HepG2 (cell line): ENCODE results near the gene LRR1. TPM values are rescaled to one million over a fixed set of nuclear protein-coding genes. Genes with fewer than 3 reads are reported as not detected.

Experiments
- FOXC1 ChIP-seq: sonication (generic); formaldehyde crosslinking; IDR thresholded peaks from 2 replicates; pipeline ENCODE4 v1.8.0; 2022; ENCODE audit warnings: mild to moderate bottlenecking, missing genetic modification reagents, borderline replicate concordance
- FOXP1 ChIP-seq, 2 experiments: fragments of 450-650 bp in 1 of 2; IDR thresholded peaks; 2 replicates each; pipeline ENCODE4 v1.6.1; 2017 to 2018; ENCODE audit warnings: antibody characterized with exemption in 1 of 2
- HOXA5 ChIP-seq: sonication (generic); formaldehyde crosslinking; IDR thresholded peaks from 2 replicates; pipeline ENCODE4 v1.4.0; 2020; ENCODE audit warnings: missing genetic modification reagents
- ISX ChIP-seq: sonication (generic); formaldehyde crosslinking; conservative IDR thresholded peaks from 2 replicates; pipeline ENCODE4 v1.5.0; 2020; ENCODE audit warnings: missing genetic modification reagents
- KDM3A ChIP-seq: IDR thresholded peaks from 2 replicates; pipeline ENCODE4 v1.6.1; 2018; ENCODE audit warnings: low read depth, missing compliant biosample characterization
- MZF1 ChIP-seq: sonication (generic); formaldehyde crosslinking; IDR thresholded peaks from 2 replicates; pipeline ENCODE4 v1.8.1; 2023; ENCODE audit warnings: mild to moderate bottlenecking, missing genetic modification reagents, borderline replicate concordance
- NCOA5 ChIP-seq: sonication (generic); formaldehyde crosslinking; IDR thresholded peaks from 2 replicates; pipeline ENCODE4 v1.4.0; 2020; ENCODE audit warnings: missing genetic modification reagents
- NFE2 ChIP-seq: sonication (generic); formaldehyde crosslinking; IDR thresholded peaks from 2 replicates; pipeline ENCODE4 v1.4.0; 2020; ENCODE audit warnings: missing genetic modification reagents
- NFYB ChIP-seq: sonication (generic); formaldehyde crosslinking; IDR thresholded peaks from 2 replicates; pipeline ENCODE4 v1.4.0; 2020; ENCODE audit warnings: missing genetic modification reagents
- SAP130 ChIP-seq: IDR thresholded peaks from 2 replicates; pipeline ENCODE4 v1.6.1; 2016; ENCODE audit warnings: low read depth
- SIN3B ChIP-seq: fragments of 150-350 bp; IDR thresholded peaks from 2 replicates; pipeline ENCODE4 v1.6.1; 2014; ENCODE audit warnings: low read length
- TAF15 ChIP-seq: fragments of 200-400 bp; formaldehyde crosslinking; IDR thresholded peaks from one replicate; pipeline ENCODE4 v1.6.1; 2018; ENCODE audit warnings: mild to moderate bottlenecking, low read depth, low read length; ENCODE audit not compliant: poor library complexity, severe bottlenecking
- ZNF496 ChIP-seq: sonication (generic); formaldehyde crosslinking; IDR thresholded peaks from 2 replicates; pipeline ENCODE4 v1.8.1; 2023; ENCODE audit warnings: mild to moderate bottlenecking, moderate library complexity, missing genetic modification reagents; ENCODE audit not compliant: insufficient replicate concordance
- ZNF550 ChIP-seq: sonication (generic); formaldehyde crosslinking; IDR thresholded peaks from 2 replicates; pipeline ENCODE4 v1.4.0; 2020; ENCODE audit warnings: mild to moderate bottlenecking, missing genetic modification reagents, borderline replicate concordance
- ZNF616 ChIP-seq: sonication (generic); formaldehyde crosslinking; IDR thresholded peaks from 2 replicates; pipeline ENCODE4 v1.5.0; 2020; ENCODE audit warnings: low read depth, mild to moderate bottlenecking, missing genetic modification reagents
- ZSCAN20 ChIP-seq: sonication (generic); formaldehyde crosslinking; IDR thresholded peaks from 2 replicates; pipeline ENCODE4 v1.4.0; 2020; ENCODE audit warnings: missing genetic modification reagents, mild to moderate bottlenecking, borderline replicate concordance
- polyA plus RNA-seq, 8 experiments: library from polyadenylated mRNA; depleted of rRNA in 3 of 8; stranded (reverse) in 7 of 8; unstranded in 1 of 8; fragments of >200 nt; fragmentation: Illumina TruSeq in 4 of 8; extraction: Trizol in 4 of 8; gene quantifications; 2 replicates each; pipeline versions ENCODE4 v1.2.1 to v1.2.3, GENCODE V29; 2011 to 2016; ENCODE audit warnings: low read depth in 4 of 8, missing spikeins in 1 of 8, mixed read lengths in 1 of 8; ENCODE audit not compliant: insufficient read depth in 1 of 8
- total RNA-seq, 5 experiments: library from RNA; depleted of rRNA; stranded (reverse); fragments of >200 nt; fragmentation: Illumina TruSeq; extraction: Trizol; gene quantifications; 2 replicates each; pipeline ENCODE4 v1.2.3, GENCODE V29; 2016; ENCODE audit warnings: low read depth in 1 of 5
- TF ChIP-seq, protein P1 (sequence below): sonication (generic); formaldehyde crosslinking; IDR thresholded peaks from 2 replicates; pipeline ENCODE4 v1.5.1; 2020; ENCODE audit warnings: mild to moderate bottlenecking, missing genetic modification reagents, borderline replicate concordance
- TF ChIP-seq, protein P2 (sequence below): sonication (generic); formaldehyde crosslinking; IDR thresholded peaks from 2 replicates; pipeline ENCODE4 v1.8.0; 2022; ENCODE audit warnings: mild to moderate bottlenecking, missing genetic modification reagents; ENCODE audit not compliant: insufficient replicate concordance
- TF ChIP-seq, protein P3 (sequence below): sonication (generic); formaldehyde crosslinking; conservative IDR thresholded peaks from 2 replicates; pipeline ENCODE4 v1.8.0; 2022; ENCODE audit warnings: mild to moderate bottlenecking, moderate library complexity, missing genetic modification reagents
- TF ChIP-seq, protein P4 (sequence below): sonication (generic); formaldehyde crosslinking; IDR thresholded peaks from 2 replicates; pipeline ENCODE4 v1.4.0; 2020; ENCODE audit warnings: missing genetic modification reagents, borderline replicate concordance

LRR1 gene
- total and polyA plus RNA-seq, 2 of the 13 experiments (the other 11 are each of a cell fraction or from before 2014, with no cell fraction given) = 7.0 to 36.2 TPM

DNA sequence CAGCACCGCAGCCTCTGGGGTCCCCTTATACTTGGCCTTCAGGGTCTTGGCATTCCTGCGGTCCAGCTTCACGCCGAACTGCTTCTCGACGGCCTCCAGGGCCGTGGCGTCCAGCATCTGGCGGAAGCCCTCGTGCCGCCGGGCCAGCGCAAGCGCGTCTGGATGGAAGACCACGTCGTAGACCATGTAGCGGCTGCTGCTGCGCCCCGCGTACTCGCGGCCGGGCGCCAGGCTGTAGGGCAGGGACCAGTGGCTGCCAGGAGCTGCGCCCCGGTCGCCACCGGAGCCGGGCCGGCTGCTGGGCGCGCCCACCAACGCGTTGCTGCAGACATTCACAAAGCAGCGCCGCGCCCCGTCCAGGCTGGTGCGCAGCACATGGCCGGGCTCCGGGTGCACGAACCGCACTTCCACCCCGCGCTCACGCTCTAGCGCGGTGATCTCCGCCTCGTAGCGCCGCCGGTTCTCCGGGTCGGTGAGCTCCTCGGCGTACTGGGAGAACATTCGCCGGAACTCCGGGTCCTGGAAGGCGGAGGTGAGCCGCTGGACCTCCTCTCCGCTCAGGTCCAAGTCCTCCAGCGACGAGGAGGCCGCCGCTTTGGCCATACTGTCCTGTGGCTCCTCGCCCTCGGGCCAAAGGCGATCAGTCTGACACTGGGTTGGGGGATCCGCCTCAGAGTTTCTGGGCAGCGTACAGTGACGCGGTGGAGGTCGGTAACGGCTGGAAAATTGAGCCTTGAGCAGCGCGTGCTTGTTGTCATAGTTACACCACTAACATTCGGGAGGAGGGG lies 36.0 kb downstream of the LRR1 start, which contains the start of gene DNAAF2 (continued):
- TF ChIP-seq MZF1 (CRISPR knock-in tag) = no peak
- TF ChIP-seq ZNF616 (CRISPR knock-in tag) = peak; percentile 87
- no peak for TF ChIP-seq HOXA5
- TF ChIP-seq, protein P1, sequence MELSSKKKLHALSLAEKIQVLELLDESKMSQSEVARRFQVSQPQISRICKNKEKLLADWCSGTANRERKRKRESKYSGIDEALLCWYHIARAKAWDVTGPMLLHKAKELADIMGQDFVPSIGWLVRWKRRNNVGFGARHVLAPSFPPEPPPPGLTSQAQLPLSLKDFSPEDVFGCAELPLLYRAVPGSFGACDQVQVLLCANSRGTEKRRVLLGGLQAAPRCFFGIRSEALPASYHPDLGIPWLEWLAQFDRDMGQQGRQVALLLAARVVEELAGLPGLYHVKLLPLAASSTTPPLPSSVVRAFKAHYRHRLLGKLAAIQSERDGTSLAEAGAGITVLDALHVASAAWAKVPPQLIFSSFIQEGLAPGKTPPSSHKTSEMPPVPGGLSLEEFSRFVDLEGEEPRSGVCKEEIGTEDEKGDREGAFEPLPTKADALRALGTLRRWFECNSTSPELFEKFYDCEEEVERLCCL (CRISPR knock-in tag) = no peak
- no peak for TF ChIP-seq SIN3B
- TF ChIP-seq NCOA5 (CRISPR knock-in tag) = 0 out of 2 replicates have a peak, but pooled peaks have one; percentile 23
- TF ChIP-seq, protein P2, sequence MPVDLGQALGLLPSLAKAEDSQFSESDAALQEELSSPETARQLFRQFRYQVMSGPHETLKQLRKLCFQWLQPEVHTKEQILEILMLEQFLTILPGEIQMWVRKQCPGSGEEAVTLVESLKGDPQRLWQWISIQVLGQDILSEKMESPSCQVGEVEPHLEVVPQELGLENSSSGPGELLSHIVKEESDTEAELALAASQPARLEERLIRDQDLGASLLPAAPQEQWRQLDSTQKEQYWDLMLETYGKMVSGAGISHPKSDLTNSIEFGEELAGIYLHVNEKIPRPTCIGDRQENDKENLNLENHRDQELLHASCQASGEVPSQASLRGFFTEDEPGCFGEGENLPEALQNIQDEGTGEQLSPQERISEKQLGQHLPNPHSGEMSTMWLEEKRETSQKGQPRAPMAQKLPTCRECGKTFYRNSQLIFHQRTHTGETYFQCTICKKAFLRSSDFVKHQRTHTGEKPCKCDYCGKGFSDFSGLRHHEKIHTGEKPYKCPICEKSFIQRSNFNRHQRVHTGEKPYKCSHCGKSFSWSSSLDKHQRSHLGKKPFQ (CRISPR knock-in tag) = peak; percentile 65
- TF ChIP-seq FOXC1 (CRISPR knock-in tag) = peak; percentile 75; the same call in 1 of the 2 replicates
- TF ChIP-seq, protein P3, sequence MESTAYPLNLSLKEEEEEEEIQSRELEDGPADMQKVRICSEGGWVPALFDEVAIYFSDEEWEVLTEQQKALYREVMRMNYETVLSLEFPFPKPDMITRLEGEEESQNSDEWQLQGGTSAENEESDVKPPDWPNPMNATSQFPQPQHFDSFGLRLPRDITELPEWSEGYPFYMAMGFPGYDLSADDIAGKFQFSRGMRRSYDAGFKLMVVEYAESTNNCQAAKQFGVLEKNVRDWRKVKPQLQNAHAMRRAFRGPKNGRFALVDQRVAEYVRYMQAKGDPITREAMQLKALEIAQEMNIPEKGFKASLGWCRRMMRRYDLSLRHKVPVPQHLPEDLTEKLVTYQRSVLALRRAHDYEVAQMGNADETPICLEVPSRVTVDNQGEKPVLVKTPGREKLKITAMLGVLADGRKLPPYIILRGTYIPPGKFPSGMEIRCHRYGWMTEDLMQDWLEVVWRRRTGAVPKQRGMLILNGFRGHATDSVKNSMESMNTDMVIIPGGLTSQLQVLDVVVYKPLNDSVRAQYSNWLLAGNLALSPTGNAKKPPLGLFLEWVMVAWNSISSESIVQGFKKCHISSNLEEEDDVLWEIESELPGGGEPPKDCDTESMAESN (CRISPR knock-in tag) = no peak
- no peak for TF ChIP-seq ZNF496 (CRISPR knock-in tag)
- TF ChIP-seq ZSCAN20 (CRISPR knock-in tag) = peak; percentile 40; the same call in 1 of the 2 replicates
- peak; percentile 88 for TF ChIP-seq SAP130 (CRISPR knock-in tag)
- TF ChIP-seq NFE2 (CRISPR knock-in tag) = no peak
- no peak for TF ChIP-seq KDM3A (CRISPR knock-in tag)
- TF ChIP-seq, protein P4, sequence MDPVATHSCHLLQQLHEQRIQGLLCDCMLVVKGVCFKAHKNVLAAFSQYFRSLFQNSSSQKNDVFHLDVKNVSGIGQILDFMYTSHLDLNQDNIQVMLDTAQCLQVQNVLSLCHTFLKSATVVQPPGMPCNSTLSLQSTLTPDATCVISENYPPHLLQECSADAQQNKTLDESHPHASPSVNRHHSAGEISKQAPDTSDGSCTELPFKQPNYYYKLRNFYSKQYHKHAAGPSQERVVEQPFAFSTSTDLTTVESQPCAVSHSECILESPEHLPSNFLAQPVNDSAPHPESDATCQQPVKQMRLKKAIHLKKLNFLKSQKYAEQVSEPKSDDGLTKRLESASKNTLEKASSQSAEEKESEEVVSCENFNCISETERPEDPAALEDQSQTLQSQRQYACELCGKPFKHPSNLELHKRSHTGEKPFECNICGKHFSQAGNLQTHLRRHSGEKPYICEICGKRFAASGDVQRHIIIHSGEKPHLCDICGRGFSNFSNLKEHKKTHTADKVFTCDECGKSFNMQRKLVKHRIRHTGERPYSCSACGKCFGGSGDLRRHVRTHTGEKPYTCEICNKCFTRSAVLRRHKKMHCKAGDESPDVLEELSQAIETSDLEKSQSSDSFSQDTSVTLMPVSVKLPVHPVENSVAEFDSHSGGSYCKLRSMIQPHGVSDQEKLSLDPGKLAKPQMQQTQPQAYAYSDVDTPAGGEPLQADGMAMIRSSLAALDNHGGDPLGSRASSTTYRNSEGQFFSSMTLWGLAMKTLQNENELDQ (CRISPR knock-in tag) = no peak
- TF ChIP-seq ZNF550 = no peak
- no peak for TF ChIP-seq FOXP1 (IDR thresholded peaks at IDR 0.05)
- no peak for TF ChIP-seq FOXP1 (CRISPR knock-in tag; IDR thresholded peaks at IDR 0.05)
- no peak for TF ChIP-seq NFYB (CRISPR knock-in tag)
- 0 out of 2 replicates have a peak, but pooled peaks have one; percentile 24 for TF ChIP-seq ISX (CRISPR knock-in tag)
- no peak for TF ChIP-seq TAF15
